ENCODE results near the gene HSP90AB1. TPM values are rescaled to one million over a fixed set of nuclear protein-coding genes. Genes with fewer than 3 reads are reported as not detected.
A peak's percentile ranks its signal among the peaks of the same experiment; 100 is the strongest.

HSP90AB1 gene
- total RNA-seq = 463 TPM

GRCh38 chr6:44246663-44247337 lies at the start of gene HSP90AB1:
Gene HSP90AB1, plus strand, starts transcription at chr6:44247101. Its CDS starts 1,529 bp downstream, at chr6:44248630.
- Histone ChIP-seq H3K27ac (peak within 1 kb of the TSS; percentile 100), H3K4me1 (peaks cover 33% of the 10 kb centered on the region), H3K27me3 (no peaks in the 10 kb centered on the region), H3K4me3 (peak within 1 kb of the TSS; percentile 97 to 100), H3K36me3 (peaks cover 4 to 31% of the 10 kb centered on the region in 2 donors), H3K9me3 (no peaks in the 10 kb centered on the region)
- peak in 1 of 2 donors; percentile 99 for DNase-seq (ENCODE audit: extremely low spot score in 2 of 2)
- intact Hi-C loops (cut with DNase I) = no loop called here
- TF ChIP-seq CTCF (IDR thresholded peaks at IDR 0.05) = no peak
- TF ChIP-seq POLR2A (IDR thresholded peaks at IDR 0.05) = peak; percentile 46 to 98
- TF ChIP-seq POLR2AphosphoS5 (IDR thresholded peaks at IDR 0.05; ENCODE audit: insufficient read depth in 1 of 2, low read depth in 1 of 2) = peak; percentile 76 to 94

- H3K27me3 ChIP-seq = no peaks in the 10 kb centered on the region
- H3K9me3 ChIP-seq = no peaks in the 10 kb centered on the region
- H3K4me3 ChIP-seq = no peak overlapping the region
- H3K36me3 ChIP-seq = no peaks in the 10 kb centered on the region
- no peak for TF ChIP-seq CTCF (IDR thresholded peaks at IDR 0.05)
- TF ChIP-seq POLR2A (IDR thresholded peaks at IDR 0.05) = no peak
- TF ChIP-seq POLR2AphosphoS5 (IDR thresholded peaks at IDR 0.05; ENCODE audit: insufficient read depth in 1 of 2, low read depth in 1 of 2) = no peak
- DNase-seq (ENCODE audit: extremely low spot score in 2 of 2) = no peak
- intact Hi-C loops (cut with DNase I) = no loop called here
- H3K27ac ChIP-seq = no peak overlapping the region
- H3K4me1 ChIP-seq = peaks cover 27% of the 10 kb centered on the region
Observed at GRCh38 chr6:44198684-44199083, 48.2 kb upstream of the HSP90AB1 start.

GRCh38 chr6:44199883-44200282 lies 47.0 kb upstream of the HSP90AB1 start:
- Histone ChIP-seq H3K4me1 (peaks cover 27% of the 10 kb centered on the region), H3K27ac (no peak overlapping the region), H3K4me3 (no peak overlapping the region), H3K27me3 (no peaks in the 10 kb centered on the region), H3K36me3 (no peaks in the 10 kb centered on the region), H3K9me3 (no peaks in the 10 kb centered on the region)
- intact Hi-C loops (cut with DNase I) = no loop called here
- no peak for DNase-seq (ENCODE audit: extremely low spot score in 2 of 2)
- TF ChIP-seq POLR2AphosphoS5 (IDR thresholded peaks at IDR 0.05; ENCODE audit: insufficient read depth in 1 of 2, low read depth in 1 of 2) = no peak
- TF ChIP-seq POLR2A (IDR thresholded peaks at IDR 0.05) = no peak
- TF ChIP-seq CTCF (IDR thresholded peaks at IDR 0.05) = no peak

- H3K9me3 ChIP-seq = no peaks in the 10 kb centered on the region
- no peaks in the 10 kb centered on the region for H3K36me3 ChIP-seq
- intact Hi-C loops (cut with DNase I) = no loop called here
- H3K27me3 ChIP-seq = no peaks in the 10 kb centered on the region
- no peak for DNase-seq (ENCODE audit: extremely low spot score in 2 of 2)
- H3K4me3 ChIP-seq = no peak overlapping the region
- no peak for TF ChIP-seq POLR2A (IDR thresholded peaks at IDR 0.05)
- no peak for TF ChIP-seq POLR2AphosphoS5 (IDR thresholded peaks at IDR 0.05; ENCODE audit: insufficient read depth in 1 of 2, low read depth in 1 of 2)
- no peak for TF ChIP-seq CTCF (IDR thresholded peaks at IDR 0.05)
- peak overlapping the region; percentile 77 for H3K27ac ChIP-seq
- H3K4me1 ChIP-seq = peaks cover 27% of the 10 kb centered on the region
Observed at GRCh38 chr6:44201200-44201599, 45.7 kb upstream of the HSP90AB1 start.

GRCh38 chr6:44201638-44202303 lies 45.1 kb upstream of the HSP90AB1 start:
- Histone ChIP-seq H3K9me3 (no peaks in the 10 kb centered on the region), H3K27me3 (no peaks in the 10 kb centered on the region), H3K36me3 (no peaks in the 10 kb centered on the region), H3K4me3 (no peak overlapping the region), H3K27ac (peak overlapping the region; percentile 77), H3K4me1 (peaks cover 27% of the 10 kb centered on the region)
- DNase-seq (ENCODE audit: extremely low spot score in 2 of 2) = no peak
- peak; percentile 26 to 31 for TF ChIP-seq POLR2AphosphoS5 (IDR thresholded peaks at IDR 0.05; ENCODE audit: insufficient read depth in 1 of 2, low read depth in 1 of 2)
- TF ChIP-seq POLR2A (IDR thresholded peaks at IDR 0.05) = no peak
- intact Hi-C loops (cut with DNase I) = no loop called here
